HepG2 (cell line): ENCODE results near the gene SLC2A13. TPM values are rescaled to one million over a fixed set of nuclear protein-coding genes. Genes with fewer than 3 reads are reported as not detected.

Source experiments
- ATAC-seq: fragments of 200-7000 bp; cut with Tn5 transposase; 3 replicates; pipeline ENCODE4 v1.9.1; 2020; ENCODE audit warnings: mild to moderate bottlenecking, moderate library complexity
- BruUV-seq: library from RNA; stranded (reverse); fragments of 400-500 nt; replicated peaks from 2 replicates; lab custom pipeline; 2021; lab: Mats Ljungman, UMichigan
- CTCF ChIA-PET: fragments of 300-600 bp; formaldehyde crosslinking; extraction: SDS; loops from one replicate; lab custom pipeline; 2021; ENCODE audit warnings: low total read pairs, inconsistent platforms, low intra/inter-chr PET ratio; lab: Yijun Ruan, JAX
- POLR2A ChIA-PET: fragments of 350-600 bp; sonication (Branson Sonifier 250); formaldehyde crosslinking; loops from one replicate; lab custom pipeline; 2020; ENCODE audit warnings: antibody characterized with exemption, inconsistent platforms; lab: Yijun Ruan, JAX
- DNase-seq: peaks from one replicate; pipeline ENCODE4 v3.0.0-alpha.2; 2015; ENCODE audit warnings: low spot score
- FAIRE-seq: peaks from 3 replicates; lab custom pipeline; 2011; peaks lifted over from hg19 to GRCh38; lab: Jason Lieb, UNC
- H2AFZ ChIP-seq: one replicate; pipeline ENCODE4 v1.6.1; 2011; ENCODE audit warnings: low read length, inconsistent platforms
- H3K27ac ChIP-seq: fragments of 300-600 bp; 3 replicates; pipeline ENCODE4 v1.8.0; 2011; ENCODE audit warnings: mixed run types, mild to moderate bottlenecking, mixed read lengths, low read length, inconsistent platforms; ENCODE audit not compliant: insufficient read depth; ENCODE audit errors: extremely low read length
- H3K27me3 ChIP-seq, 2 experiments: fragments of 200-600 bp in 1 of 2; 2 replicates in 1 of 2; 3 replicates in 1 of 2; pipeline versions ENCODE4 v1.6.0 to v1.8.0; 2011; ENCODE audit warnings: low read length in 2 of 2, mild to moderate bottlenecking in 2 of 2, moderate library complexity in 2 of 2, inconsistent platforms in 1 of 2; ENCODE audit not compliant: insufficient read depth in 2 of 2, control insufficient read depth in 1 of 2
- H3K36me3 ChIP-seq, 2 experiments: fragments of 200-600 bp in 1 of 2; replicated peaks in 1 of 2; 2 replicates in 1 of 2; 3 replicates in 1 of 2; pipeline versions ENCODE4 v1.5.1 to v1.8.0; 2011; ENCODE audit warnings: low read length in 2 of 2, inconsistent platforms in 1 of 2; ENCODE audit not compliant: insufficient read depth in 2 of 2, control insufficient read depth in 1 of 2
- H3K4me1 ChIP-seq: 2 replicates; pipeline ENCODE4 v1.5.1; 2012; ENCODE audit warnings: low read length, inconsistent platforms; ENCODE audit not compliant: insufficient read depth
- H3K4me2 ChIP-seq: 2 replicates; pipeline ENCODE4 v1.6.0; 2011; ENCODE audit warnings: low read depth, low read length, inconsistent platforms
- H3K4me3 ChIP-seq, 3 experiments: fragments of 200-600 bp in 1 of 3; sonication (generic), shearing (Covaris generic) in 1 of 3; replicated peaks in 1 of 3; 2 replicates each; pipeline ENCODE4 v1.5.1; 2011 to 2016; ENCODE audit warnings: low read length in 3 of 3, inconsistent platforms in 2 of 3, low read depth in 2 of 3, mild to moderate bottlenecking in 2 of 3, control low read depth in 1 of 3, mixed read lengths in 1 of 3; ENCODE audit not compliant: insufficient read depth in 1 of 3
- H3K79me2 ChIP-seq: one replicate; pipeline ENCODE4 v1.6.1; 2011; ENCODE audit warnings: low read length, inconsistent platforms; ENCODE audit not compliant: insufficient read depth
- H3K9ac ChIP-seq: 2 replicates; pipeline ENCODE4 v1.6.0; 2011; ENCODE audit warnings: mild to moderate bottlenecking, low read depth, low read length, inconsistent platforms; ENCODE audit not compliant: insufficient read depth
- H3K9me3 ChIP-seq: 2 replicates; pipeline ENCODE4 v1.5.1; 2012; ENCODE audit warnings: mild to moderate bottlenecking, low read length
- H4K20me1 ChIP-seq: 2 replicates; pipeline ENCODE4 v1.6.0; 2011; ENCODE audit warnings: inconsistent platforms, mild to moderate bottlenecking, low read length, moderate library complexity; ENCODE audit not compliant: insufficient read depth
- DMAP1 ChIP-seq: IDR thresholded peaks from 2 replicates; pipeline ENCODE4 v1.6.1; 2016
- ETS1 ChIP-seq: sonication (generic); formaldehyde crosslinking; IDR thresholded peaks from 2 replicates; pipeline ENCODE4 v1.4.0; 2020; ENCODE audit warnings: missing genetic modification reagents
- FOXP4 ChIP-seq: sonication (generic); formaldehyde crosslinking; IDR thresholded peaks from 2 replicates; pipeline ENCODE4 v1.4.0; 2020; ENCODE audit warnings: missing genetic modification reagents
- JARID2 ChIP-seq: sonication (generic); formaldehyde crosslinking; IDR thresholded peaks from 2 replicates; pipeline ENCODE4 v1.8.1; 2023; ENCODE audit warnings: missing genetic modification reagents, inconsistent platforms; ENCODE audit not compliant: insufficient replicate concordance
- KLF16 ChIP-seq, 2 experiments: sonication (generic) in 1 of 2; formaldehyde crosslinking in 1 of 2; IDR thresholded peaks; 2 replicates each; pipeline versions ENCODE4 v1.6.1 to v1.8.0; 2016 to 2023; ENCODE audit warnings: missing genetic modification reagents in 2 of 2, missing compliant biosample characterization in 1 of 2
- MEIS2 ChIP-seq: sonication (generic); formaldehyde crosslinking; IDR thresholded peaks from 2 replicates; pipeline ENCODE4 v1.9.0; 2021; ENCODE audit warnings: mild to moderate bottlenecking, missing genetic modification reagents
- PHF20 ChIP-seq: sonication (generic); formaldehyde crosslinking; IDR thresholded peaks from 2 replicates; pipeline ENCODE4 v1.5.0; 2020; ENCODE audit warnings: mild to moderate bottlenecking, missing genetic modification reagents
- U2AF1 ChIP-seq: fragments of 200-400 bp; formaldehyde crosslinking; optimal IDR thresholded peaks from 2 replicates; pipeline ENCODE3; 2017; ENCODE audit warnings: mild to moderate bottlenecking, low read depth, low read length
- ZNF337 ChIP-seq: sonication (generic); formaldehyde crosslinking; IDR thresholded peaks from 2 replicates; pipeline ENCODE4 v1.5.1; 2020; ENCODE audit warnings: missing genetic modification reagents, low read depth, mild to moderate bottlenecking, borderline replicate concordance
- ZNF597 ChIP-seq: sonication (generic); formaldehyde crosslinking; IDR thresholded peaks from 2 replicates; pipeline ENCODE4 v1.5.0; 2020; ENCODE audit warnings: missing genetic modification reagents
- ZNF672 ChIP-seq: sonication (generic); formaldehyde crosslinking; IDR thresholded peaks from 2 replicates; pipeline ENCODE4 v1.8.1; 2022; ENCODE audit warnings: missing genetic modification reagents
- ZNF841 ChIP-seq: sonication (generic); formaldehyde crosslinking; IDR thresholded peaks from 2 replicates; pipeline ENCODE4 v1.8.1; 2023; ENCODE audit warnings: missing genetic modification reagents, borderline replicate concordance
- WGBS: methylation state at CpG from one replicate; pipeline ENCODE4 v1.1.6; 2017; ENCODE audit warnings: low lambda C conversion rate; 5-methylcytosine and 5-hydroxymethylcytosine counted together
- in situ Hi-C: cut with HindIII; loops from 2 replicates; pipeline ENCODE4 v1.10.0; 2017; ENCODE audit warnings: low pct_unique_long_range_greater_than_20kb; ENCODE audit not compliant: extremely low pct_ligation_motif_present
- intact Hi-C: fragments of 100-400 bp; cut with micrococcal nuclease; formaldehyde crosslinking; loops from one replicate; pipeline ENCODE4 v1.10.0; 2022; ENCODE audit not compliant: unreplicated experiment
- polyA plus RNA-seq, 8 experiments: library from polyadenylated mRNA; depleted of rRNA in 3 of 8; stranded (reverse) in 7 of 8; unstranded in 1 of 8; fragments of >200 nt; fragmentation: Illumina TruSeq in 4 of 8; extraction: Trizol in 4 of 8; gene quantifications; 2 replicates each; pipeline versions ENCODE4 v1.2.1 to v1.2.3, GENCODE V29; 2011 to 2016; ENCODE audit warnings: low read depth in 4 of 8, missing spikeins in 1 of 8, mixed read lengths in 1 of 8; ENCODE audit not compliant: insufficient read depth in 1 of 8
- total RNA-seq, 5 experiments: library from RNA; depleted of rRNA; stranded (reverse); fragments of >200 nt; fragmentation: Illumina TruSeq; extraction: Trizol; gene quantifications; 2 replicates each; pipeline ENCODE4 v1.2.3, GENCODE V29; 2016; ENCODE audit warnings: low read depth in 1 of 5
- TF ChIP-seq, protein P1 (sequence below): sonication (generic); formaldehyde crosslinking; IDR thresholded peaks from 2 replicates; pipeline ENCODE4 v1.5.0; 2020; ENCODE audit warnings: mild to moderate bottlenecking, missing genetic modification reagents

SLC2A13 gene
- total and polyA plus RNA-seq, 2 of the 13 experiments (the other 11 are each of a cell fraction or from before 2014, with no cell fraction given) = 5.5 to 6.0 TPM

- no TSS peak for BruUV-seq
- POLR2A ChIA-PET = no interaction called here
- intact Hi-C loops = no loop called here
- Histone ChIP-seq H3K9ac (no peak overlapping the region), H3K4me1 (no peaks in the 10 kb centered on the region), H3K9me3 (no peaks in the 10 kb centered on the region), H4K20me1 (no peaks in the 10 kb centered on the region), H3K4me3 (no peak overlapping the region), H2AFZ (no peak overlapping the region), H3K27me3 (no peaks in the 10 kb centered on the region), H3K36me3 (no peaks in the 10 kb centered on the region), H3K4me2 (no peak overlapping the region), H3K27ac (no peak overlapping the region), H3K79me2 (no peaks in the 10 kb centered on the region)
- ATAC-seq (no peak), DNase-seq (no peak), FAIRE-seq (no peak)
- no peak for TF ChIP-seq JARID2 (CRISPR knock-in tag)
- TF ChIP-seq ZNF597 (CRISPR knock-in tag) = no peak
- CTCF ChIA-PET = no interaction called here
- in situ Hi-C loops = no loop called here
- WGBS = 3% methylated on average over 1 of the region's 1 CpG
Observed at GRCh38 chr12:40145896-40146295, 40.0 kb upstream of the SLC2A13 start.

DNA sequence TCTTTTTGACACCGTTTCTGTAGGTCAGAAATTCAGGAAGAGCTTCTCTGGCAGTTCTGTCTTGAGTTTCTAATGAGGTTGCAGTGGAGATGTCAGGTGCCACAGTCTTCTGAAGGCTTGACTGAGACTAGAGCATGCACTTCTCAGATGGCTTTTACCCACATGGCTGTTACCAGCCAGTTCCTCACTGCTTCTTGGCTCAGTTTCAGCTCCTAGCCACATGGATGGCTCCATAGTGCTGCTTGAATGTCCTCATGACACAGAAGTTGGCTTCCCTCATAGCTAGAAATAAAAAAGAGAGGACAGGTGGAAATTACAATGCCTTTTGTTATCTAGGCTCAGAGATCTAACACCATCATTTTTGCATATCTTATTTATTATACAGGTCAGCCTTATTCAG, 38.1 kb upstream of the SLC2A13 start:
- H3K36me3 ChIP-seq = no peaks in the 10 kb centered on the region
- no peaks in the 10 kb centered on the region for H4K20me1 ChIP-seq
- BruUV-seq = no TSS peak
- ChIA-PET POLR2A (no interaction called here), CTCF (no interaction called here)
- H3K79me2 ChIP-seq = no peaks in the 10 kb centered on the region
- ATAC-seq (no peak), FAIRE-seq (no peak), DNase-seq (no peak)
- in situ Hi-C loops = no loop called here
- no peak overlapping the region for H3K27ac ChIP-seq
- H2AFZ ChIP-seq = no peak overlapping the region
- no peak overlapping the region for H3K4me2 ChIP-seq
- H3K4me1 ChIP-seq = no peaks in the 10 kb centered on the region
- H3K27me3 ChIP-seq = no peaks in the 10 kb centered on the region
- no peaks in the 10 kb centered on the region for H3K9me3 ChIP-seq
- WGBS = 0% methylated on average over 1 of the region's 1 CpG
- no peak overlapping the region for H3K9ac ChIP-seq
- H3K4me3 ChIP-seq = no peak overlapping the region
- intact Hi-C loops = no loop called here
- TF ChIP-seq PHF20 (no peak), KLF16 (CRISPR knock-in tag; IDR thresholded peaks at IDR 0.05) (no peak), ZNF672 (CRISPR knock-in tag) (no peak), ZNF337 (CRISPR knock-in tag) (no peak), ETS1 (CRISPR knock-in tag) (no peak), U2AF1 (no peak), MEIS2 (CRISPR knock-in tag) (no peak), FOXP4 (no peak), DMAP1 (CRISPR knock-in tag) (no peak), ZNF841 (CRISPR knock-in tag) (no peak)
- TF ChIP-seq, protein P1, sequence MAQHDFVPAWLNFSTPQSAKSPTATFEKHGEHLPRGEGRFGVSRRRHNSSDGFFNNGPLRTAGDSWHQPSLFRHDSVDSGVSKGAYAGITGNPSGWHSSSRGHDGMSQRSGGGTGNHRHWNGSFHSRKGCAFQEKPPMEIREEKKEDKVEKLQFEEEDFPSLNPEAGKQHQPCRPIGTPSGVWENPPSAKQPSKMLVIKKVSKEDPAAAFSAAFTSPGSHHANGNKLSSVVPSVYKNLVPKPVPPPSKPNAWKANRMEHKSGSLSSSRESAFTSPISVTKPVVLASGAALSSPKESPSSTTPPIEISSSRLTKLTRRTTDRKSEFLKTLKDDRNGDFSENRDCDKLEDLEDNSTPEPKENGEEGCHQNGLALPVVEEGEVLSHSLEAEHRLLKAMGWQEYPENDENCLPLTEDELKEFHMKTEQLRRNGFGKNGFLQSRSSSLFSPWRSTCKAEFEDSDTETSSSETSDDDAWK (CRISPR knock-in tag) = no peak
